Measurements from ENCODE around the gene COMT.

DNA sequence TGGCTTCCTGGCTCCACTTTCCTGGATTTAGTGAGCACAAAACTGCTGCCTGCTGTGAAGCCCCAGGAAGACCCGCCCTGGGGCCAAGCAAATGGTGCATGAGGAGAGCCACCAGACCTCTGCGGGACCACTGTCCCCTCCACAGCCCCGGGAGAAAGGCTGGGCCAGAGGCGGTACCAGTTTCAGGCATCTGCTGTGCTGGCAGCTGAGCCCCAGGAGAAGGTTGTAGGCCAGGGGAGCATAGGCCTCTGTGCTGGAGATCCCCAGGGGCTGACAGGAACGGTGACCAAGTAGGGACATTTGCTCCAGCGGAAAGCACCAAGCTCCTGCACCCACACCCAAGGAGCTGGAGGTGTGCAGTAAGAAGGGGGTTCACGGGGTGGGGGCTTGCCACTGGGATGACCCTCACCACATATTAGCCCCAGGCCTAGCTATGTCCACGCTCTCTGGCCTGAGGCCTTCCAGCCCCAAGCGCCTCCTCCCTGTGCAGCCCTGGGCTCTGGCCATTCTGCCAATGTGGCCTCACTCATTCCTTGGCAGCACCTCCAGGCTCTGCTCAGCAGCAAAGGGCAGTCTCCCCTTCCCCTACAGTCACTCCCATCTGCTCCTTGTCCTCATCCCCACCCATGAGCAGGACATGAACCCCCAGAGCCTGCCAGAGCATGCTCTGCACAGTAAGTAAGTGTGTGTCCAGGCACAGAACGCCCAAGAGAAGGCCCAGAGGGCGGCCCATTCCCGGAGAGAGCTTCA is 24.0 kb upstream of the COMT start:
- no peak for TF ChIP-seq POLR2A (IDR thresholded peaks at IDR 0.05)
- no peak for TF ChIP-seq CTCF (IDR thresholded peaks at IDR 0.05)
